Cerebellar cortex (tissue), 1 donor: ENCODE data around the gene AAR2.

ENCODE experiments used
- DNase-seq: peaks from one replicate; pipeline ENCODE4 v3.0.0-alpha.2; 2015; ENCODE audit warnings: low spot score

The AAR2 gene

GRCh38 chr20:36235892-36236785 lies at the start of gene AAR2:
TSS of gene AAR2 (plus strand) at chr20:36236478. CDS start at chr20:36239869, 3,391 bp downstream.
- DNase-seq, result peak; percentile 79

- DNase-seq, result no peak
Measured at GRCh38 chr20:36193977-36194712, 42.1 kb upstream of the AAR2 start.

- DNase-seq, result no peak
Measured at GRCh38 chr20:36196676-36197075, 39.6 kb upstream of the AAR2 start.

- DNase-seq, result no peak
Measured at GRCh38 chr20:36197271-36197670, 39.0 kb upstream of the AAR2 start.

GRCh38 chr20:36199345-36200257 lies 36.7 kb upstream of the AAR2 start:
- peak; percentile 88 for DNase-seq

GRCh38 chr20:36200451-36200850 lies 35.8 kb upstream of the AAR2 start:
- no peak for DNase-seq

GRCh38 chr20:36201198-36201597 lies 35.1 kb upstream of the AAR2 start:
- no peak for DNase-seq

GRCh38 chr20:36202891-36203338 lies 33.4 kb upstream of the AAR2 start:
- DNase-seq, result peak; percentile 53

GRCh38 chr20:36203861-36204260 lies 32.4 kb upstream of the AAR2 start:
- no peak for DNase-seq

- no peak for DNase-seq
Measured at GRCh38 chr20:36205026-36205425, 31.3 kb upstream of the AAR2 start.

GRCh38 chr20:36206068-36206467 lies 30.2 kb upstream of the AAR2 start:
- DNase-seq, result no peak

GRCh38 chr20:36206641-36207040 lies 29.6 kb upstream of the AAR2 start:
- DNase-seq, result no peak

GRCh38 chr20:36207602-36208001 lies 28.7 kb upstream of the AAR2 start:
- DNase-seq, result no peak

- no peak for DNase-seq
Measured at GRCh38 chr20:36208257-36208656, 28.0 kb upstream of the AAR2 start.

GRCh38 chr20:36210436-36211021 lies 25.7 kb upstream of the AAR2 start:
- no peak for DNase-seq

- DNase-seq, result no peak
Measured at GRCh38 chr20:36213362-36213761, 22.9 kb upstream of the AAR2 start.

- DNase-seq, result peak; percentile 44
Measured at GRCh38 chr20:36214684-36215256, 21.5 kb upstream of the AAR2 start.

- DNase-seq, result no peak
Measured at GRCh38 chr20:36215778-36216177, 20.5 kb upstream of the AAR2 start.

- DNase-seq, result no peak
Measured at GRCh38 chr20:36216314-36217025, 19.8 kb upstream of the AAR2 start.

- peak; percentile 23 for DNase-seq
Measured at GRCh38 chr20:36217226-36217625, 19.1 kb upstream of the AAR2 start.
